ENCODE results near the gene EDIL3.

DNA sequence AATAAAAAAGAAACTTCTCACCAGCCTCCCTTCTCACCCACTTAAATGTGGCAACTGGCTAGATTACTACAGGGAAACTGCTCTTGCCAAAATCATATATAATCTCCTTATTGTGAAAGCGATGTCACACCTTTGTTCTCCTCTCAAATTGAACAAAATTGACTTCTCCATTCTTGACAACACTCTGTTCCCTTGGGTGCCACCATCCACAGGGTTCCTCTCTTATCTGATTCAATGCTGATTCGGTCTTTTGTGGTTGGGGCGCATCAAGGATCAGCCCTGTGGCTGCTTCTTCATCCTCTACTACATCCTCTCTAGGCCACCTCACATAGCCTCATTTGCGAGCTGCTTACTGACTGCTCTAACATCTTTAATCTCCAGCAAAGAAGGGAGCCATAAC is 86.1 kb downstream of the EDIL3 start:
- TF ChIP-seq, protein P1, sequence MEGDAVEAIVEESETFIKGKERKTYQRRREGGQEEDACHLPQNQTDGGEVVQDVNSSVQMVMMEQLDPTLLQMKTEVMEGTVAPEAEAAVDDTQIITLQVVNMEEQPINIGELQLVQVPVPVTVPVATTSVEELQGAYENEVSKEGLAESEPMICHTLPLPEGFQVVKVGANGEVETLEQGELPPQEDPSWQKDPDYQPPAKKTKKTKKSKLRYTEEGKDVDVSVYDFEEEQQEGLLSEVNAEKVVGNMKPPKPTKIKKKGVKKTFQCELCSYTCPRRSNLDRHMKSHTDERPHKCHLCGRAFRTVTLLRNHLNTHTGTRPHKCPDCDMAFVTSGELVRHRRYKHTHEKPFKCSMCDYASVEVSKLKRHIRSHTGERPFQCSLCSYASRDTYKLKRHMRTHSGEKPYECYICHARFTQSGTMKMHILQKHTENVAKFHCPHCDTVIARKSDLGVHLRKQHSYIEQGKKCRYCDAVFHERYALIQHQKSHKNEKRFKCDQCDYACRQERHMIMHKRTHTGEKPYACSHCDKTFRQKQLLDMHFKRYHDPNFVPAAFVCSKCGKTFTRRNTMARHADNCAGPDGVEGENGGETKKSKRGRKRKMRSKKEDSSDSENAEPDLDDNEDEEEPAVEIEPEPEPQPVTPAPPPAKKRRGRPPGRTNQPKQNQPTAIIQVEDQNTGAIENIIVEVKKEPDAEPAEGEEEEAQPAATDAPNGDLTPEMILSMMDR (IDR thresholded peaks at IDR 0.05): no peak
- no peak for TF ChIP-seq POLR2A (IDR thresholded peaks at IDR 0.05)
- no peak for TF ChIP-seq POLR2AphosphoS5 (IDR thresholded peaks at IDR 0.05)

Data from breast epithelium (tissue), 3 donors.